PC-9 (cell line): ENCODE measurements around the gene CDH20. TPM values are rescaled to one million over a fixed set of nuclear protein-coding genes. Genes with fewer than 3 reads are reported as not detected.

ENCODE experiments used
- BruUV-seq: library from RNA; stranded (reverse); fragments of 400-500 nt; replicated peaks from 2 replicates; lab custom pipeline; 2021; lab: Mats Ljungman, UMichigan
- CTCF ChIA-PET: fragments of 300-600 bp; sonication (Branson Sonifier 250); formaldehyde crosslinking; loops from one replicate; lab custom pipeline; 2022; ENCODE audit warnings: antibody characterized with exemption; lab: Charles Lee
- POLR2A ChIA-PET: fragments of 300-600 bp; sonication (Branson Sonifier 250); formaldehyde crosslinking; loops from one replicate; lab custom pipeline; 2022; ENCODE audit warnings: antibody characterized with exemption; ENCODE audit not compliant: unreplicated experiment; lab: Charles Lee
- DNase-seq, 2 experiments: peaks; one replicate each; pipeline versions ENCODE4 v3.0.0 to v3.0.0-alpha.2; 2015 to 2022; ENCODE audit warnings: mixed read lengths in 1 of 2
- H2AFZ ChIP-seq: fragments of 200-600 bp; sonication (generic); 2 replicates; pipeline ENCODE4 v1.8.1; 2017; ENCODE audit warnings: antibody characterized with exemption
- H3F3A ChIP-seq: fragments of 200-600 bp; sonication (generic); 2 replicates; pipeline ENCODE4 v1.8.1; 2017; ENCODE audit warnings: antibody characterized with exemption, mild to moderate bottlenecking, low read depth; ENCODE audit not compliant: insufficient read depth
- H3K27ac ChIP-seq: fragments of 200-600 bp; sonication (generic); 2 replicates; pipeline ENCODE4 v1.6.1; 2016; ENCODE audit warnings: mixed run types
- H3K27me3 ChIP-seq: fragments of 200-600 bp; sonication (generic); 2 replicates; pipeline ENCODE4 v1.6.1; 2016; ENCODE audit warnings: low read depth, mixed run types; ENCODE audit not compliant: insufficient read depth
- H3K36me3 ChIP-seq: fragments of 200-600 bp; sonication (generic); 2 replicates; pipeline ENCODE4 v1.6.1; 2016; ENCODE audit warnings: low read depth, mixed run types
- H3K4me1 ChIP-seq: fragments of 200-600 bp; sonication (generic); replicated peaks from 2 replicates; pipeline ENCODE4 v1.6.1; 2016; ENCODE audit warnings: mixed run types; ENCODE audit not compliant: insufficient read depth
- H3K4me2 ChIP-seq: fragments of 200-600 bp; sonication (generic); 2 replicates; pipeline ENCODE4 v1.6.1; 2017; ENCODE audit warnings: mixed run types
- H3K4me3 ChIP-seq: fragments of 200-600 bp; sonication (generic); 2 replicates; pipeline ENCODE4 v1.6.1; 2016; ENCODE audit warnings: mixed run types
- H3K79me2 ChIP-seq: fragments of 200-600 bp; sonication (generic); 2 replicates; pipeline ENCODE4 v1.6.1; 2017; ENCODE audit warnings: low read depth, mixed run types
- H3K9me2 ChIP-seq: fragments of 200-600 bp; sonication (generic); 2 replicates; pipeline ENCODE4 v1.8.1; 2017; ENCODE audit warnings: mild to moderate bottlenecking; ENCODE audit not compliant: insufficient read depth
- H3K9me3 ChIP-seq: fragments of 200-600 bp; sonication (generic); 2 replicates; pipeline ENCODE4 v1.8.1; 2016; ENCODE audit warnings: low read depth; ENCODE audit not compliant: insufficient read depth
- H4K20me1 ChIP-seq: fragments of 200-600 bp; sonication (generic); 2 replicates; pipeline ENCODE4 v1.8.1; 2017; ENCODE audit not compliant: insufficient read depth
- CTCF ChIP-seq: fragments of 200-600 bp; sonication (generic); conservative IDR thresholded peaks from 2 replicates; pipeline ENCODE4 v1.6.1; 2017; ENCODE audit warnings: mixed run types, antibody characterized with exemption, mild to moderate bottlenecking, moderate library complexity
- EZH2 ChIP-seq: fragments of 200-600 bp; sonication (generic); IDR thresholded peaks from 2 replicates; pipeline ENCODE4 v1.8.0; 2017; ENCODE audit warnings: antibody characterized with exemption, low read depth
- intact Hi-C: fragments of 100-400 bp; cut with micrococcal nuclease; formaldehyde crosslinking; loops from one replicate; pipeline ENCODE4 v1.10.0; 2022; ENCODE audit not compliant: unreplicated experiment
- total RNA-seq: library from RNA; stranded (reverse); gene quantifications from 2 replicates; pipeline ENCODE4 v1.2.3, GENCODE V29; 2021

CDH20 gene
- total RNA-seq, 1 experiment from 2014 or later, result not detected

GRCh38 chr18:61420218-61420885, 87.1 kb downstream of the CDH20 start:
- no TSS peak for BruUV-seq

GRCh38 chr18:61426492-61427053, 93.3 kb downstream of the CDH20 start:
- no peak for TF ChIP-seq EZH2
- no peak for TF ChIP-seq CTCF
- Histone ChIP-seq H3K4me2 (no peak overlapping the region), H3K79me2 (no peaks in the 10 kb centered on the region), H4K20me1 (no peaks in the 10 kb centered on the region), H3K4me3 (no peak overlapping the region), H3K9me2 (no peaks in the 10 kb centered on the region), H3K36me3 (no peaks in the 10 kb centered on the region), H3F3A (no peaks in the 10 kb centered on the region), H3K27ac (no peak overlapping the region), H3K9me3 (no peaks in the 10 kb centered on the region), H3K27me3 (no peaks in the 10 kb centered on the region), H2AFZ (no peak overlapping the region), H3K4me1 (no peaks in the 10 kb centered on the region)
- intact Hi-C loops, result no loop called here
- BruUV-seq, result no TSS peak
- ChIA-PET POLR2A (no interaction called here), CTCF (no interaction called here)
- DNase-seq, result no peak

More at GRCh38 chr18:61420218-61420885, 87.1 kb downstream of the CDH20 start:
- H3K4me2 ChIP-seq, result no peak overlapping the region
- DNase-seq, result no peak
- H3F3A ChIP-seq, result no peaks in the 10 kb centered on the region
- ChIA-PET CTCF (no interaction called here), POLR2A (no interaction called here)
- H3K27me3 ChIP-seq, result no peaks in the 10 kb centered on the region
- no peaks in the 10 kb centered on the region for H3K9me2 ChIP-seq
- H3K4me1 ChIP-seq, result no peaks in the 10 kb centered on the region
- H2AFZ ChIP-seq, result no peak overlapping the region
- no peaks in the 10 kb centered on the region for H3K9me3 ChIP-seq
- no peaks in the 10 kb centered on the region for H3K36me3 ChIP-seq
- no peak overlapping the region for H3K27ac ChIP-seq
- no peaks in the 10 kb centered on the region for H3K79me2 ChIP-seq
- no peak overlapping the region for H3K4me3 ChIP-seq
- no peaks in the 10 kb centered on the region for H4K20me1 ChIP-seq
- intact Hi-C loops, result no loop called here
- no peak for TF ChIP-seq EZH2
- no peak for TF ChIP-seq CTCF

- Histone ChIP-seq H3K9me2 (no peaks in the 10 kb centered on the region), H3K4me3 (no peak overlapping the region), H3K9me3 (no peaks in the 10 kb centered on the region), H3K27me3 (no peaks in the 10 kb centered on the region), H3K4me1 (no peaks in the 10 kb centered on the region), H3F3A (no peaks in the 10 kb centered on the region), H4K20me1 (no peaks in the 10 kb centered on the region), H3K4me2 (no peak overlapping the region), H3K36me3 (no peaks in the 10 kb centered on the region), H3K79me2 (no peaks in the 10 kb centered on the region), H3K27ac (no peak overlapping the region), H2AFZ (no peak overlapping the region)
- TF ChIP-seq CTCF, result no peak
- TF ChIP-seq EZH2, result no peak
- POLR2A ChIA-PET, result no interaction called here
- BruUV-seq, result no TSS peak
- intact Hi-C loops, result no loop called here
- CTCF ChIA-PET, result no interaction called here
- no peak for DNase-seq
These were observed 95.0 kb downstream of the CDH20 start for GRCh38 chr18:61428266-61428665.
